Sigmoid colon (tissue), 7 donors: Measurements from ENCODE around the gene GRAMD4. TPM values are rescaled to one million over a fixed set of nuclear protein-coding genes. Genes with fewer than 3 reads are reported as not detected.

Experiments
- DNase-seq: peaks from one replicate; pipeline ENCODE4 v3.0.0-alpha.2; 2019
- H3K27ac ChIP-seq, 4 donors: fragments of 200-600 bp; sonication (generic); one replicate each; pipeline ENCODE4 v1.5.1; 2016 to 2019; ENCODE audit warnings: mild to moderate bottlenecking in 1 of 4
- H3K27me3 ChIP-seq, 3 donors: fragments of 200-600 bp; sonication (generic); one replicate each; pipeline ENCODE4 v1.5.1; 2019; ENCODE audit warnings: mild to moderate bottlenecking in 1 of 3
- H3K36me3 ChIP-seq, 4 donors: fragments of 200-600 bp; sonication (generic); one replicate each; pipeline ENCODE4 v1.5.1; 2016 to 2019
- H3K4me1 ChIP-seq, 4 donors: fragments of 200-600 bp; sonication (generic); one replicate each; pipeline ENCODE4 v1.5.1; 2017 to 2019
- H3K4me3 ChIP-seq, 4 donors: fragments of 200-600 bp; sonication (generic); one replicate each; pipeline ENCODE4 v1.5.1; 2017 to 2019; ENCODE audit warnings: mild to moderate bottlenecking in 2 of 4, moderate library complexity in 1 of 4
- H3K9me3 ChIP-seq, 4 donors: fragments of 200-600 bp in 3 of 4; sonication (generic) in 3 of 4; one replicate each; pipeline versions ENCODE4 v1.5.1 to v1.6.1; 2013 to 2019
- EP300 ChIP-seq, 4 donors: sonication (generic); formaldehyde crosslinking; IDR thresholded peaks; one replicate each; pipeline ENCODE4 v1.6.1; 2017; ENCODE audit warnings: antibody characterized with exemption in 4 of 4
- POLR2A ChIP-seq, 2 donors: fragments of 450-650 bp; IDR thresholded peaks; one replicate each; pipeline ENCODE4 v1.6.1; 2016; ENCODE audit warnings: antibody characterized with exemption in 2 of 2, mild to moderate bottlenecking in 2 of 2, moderate library complexity in 2 of 2
- POLR2AphosphoS5 ChIP-seq, 4 donors: sonication (generic); formaldehyde crosslinking; IDR thresholded peaks; one replicate each; pipeline ENCODE4 v1.6.1; 2017; ENCODE audit warnings: antibody characterized with exemption in 4 of 4
- whole genome bisulfite sequencing, 2 donors: extraction: QIAGEN DNeasy Blood & Tissue Kit; methylation state at CpG; one replicate each; pipeline ENCODE4 v1.1.7; 2013; 5-methylcytosine and 5-hydroxymethylcytosine counted together
- intact Hi-C: fragments of 100-400 bp; cut with DNase I; formaldehyde crosslinking; loops from one replicate; pipeline ENCODE4 v1.15.1; 2023
- polyA plus RNA-seq, 3 donors: library from polyadenylated mRNA; stranded (reverse); fragments of 200-250 nt; gene quantifications; one replicate each; pipeline ENCODE4 v1.2.3, GENCODE V29; 2013
- total RNA-seq, 4 donors: library from RNA; depleted of rRNA; stranded (reverse); fragments of >200 nt; gene quantifications; one replicate each; pipeline ENCODE4 v1.1.0, GENCODE V29; 2016
- TF ChIP-seq, protein P1 (sequence below), 4 experiments: fragments of 450-650 bp in 3 of 4; fragments of 200-600 bp in 1 of 4; IDR thresholded peaks; one replicate each; pipeline ENCODE4 v1.5.1; 2016 to 2019; ENCODE audit warnings: antibody characterized with exemption in 4 of 4, mild to moderate bottlenecking in 3 of 4, moderate library complexity in 2 of 4
- donor health status: healthy with polysubstance abuse.
- donor health status: Bipolar disorder and iron deficiency.
- donor health status: healthy.

Gene GRAMD4
- total and polyA plus RNA-seq, 7 donors, result 11.6 to 57.2 (median 23.5) TPM

DNA sequence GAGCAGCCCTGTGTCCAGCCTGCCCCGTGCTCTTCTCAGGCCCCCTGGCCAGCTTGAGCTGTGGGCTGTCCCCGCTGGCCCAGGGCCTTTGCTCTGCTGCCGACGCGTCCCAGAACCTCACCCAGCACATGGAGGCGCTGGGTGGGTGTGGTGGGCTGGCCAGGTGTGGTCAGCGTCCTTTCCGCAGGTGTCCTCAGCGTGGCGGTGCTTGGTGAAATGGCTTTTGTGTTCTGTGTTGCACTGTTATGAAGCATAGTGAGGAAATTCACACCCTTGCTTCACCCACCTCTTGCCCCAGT lies 37.4 kb downstream of the GRAMD4 start:
- Histone ChIP-seq H3K27ac (no peak overlapping the region), H3K9me3 (no peaks in the 10 kb centered on the region), H3K4me3 (no peak overlapping the region), H3K27me3 (no peaks in the 10 kb centered on the region), H3K4me1 (peaks cover 0 to 5% (median 2%) of the 10 kb centered on the region in 4 donors), H3K36me3 (peaks cover 0 to 8% (median 0%) of the 10 kb centered on the region in 4 donors)
- intact Hi-C loops, result no loop called here
- TF ChIP-seq, protein P1, sequence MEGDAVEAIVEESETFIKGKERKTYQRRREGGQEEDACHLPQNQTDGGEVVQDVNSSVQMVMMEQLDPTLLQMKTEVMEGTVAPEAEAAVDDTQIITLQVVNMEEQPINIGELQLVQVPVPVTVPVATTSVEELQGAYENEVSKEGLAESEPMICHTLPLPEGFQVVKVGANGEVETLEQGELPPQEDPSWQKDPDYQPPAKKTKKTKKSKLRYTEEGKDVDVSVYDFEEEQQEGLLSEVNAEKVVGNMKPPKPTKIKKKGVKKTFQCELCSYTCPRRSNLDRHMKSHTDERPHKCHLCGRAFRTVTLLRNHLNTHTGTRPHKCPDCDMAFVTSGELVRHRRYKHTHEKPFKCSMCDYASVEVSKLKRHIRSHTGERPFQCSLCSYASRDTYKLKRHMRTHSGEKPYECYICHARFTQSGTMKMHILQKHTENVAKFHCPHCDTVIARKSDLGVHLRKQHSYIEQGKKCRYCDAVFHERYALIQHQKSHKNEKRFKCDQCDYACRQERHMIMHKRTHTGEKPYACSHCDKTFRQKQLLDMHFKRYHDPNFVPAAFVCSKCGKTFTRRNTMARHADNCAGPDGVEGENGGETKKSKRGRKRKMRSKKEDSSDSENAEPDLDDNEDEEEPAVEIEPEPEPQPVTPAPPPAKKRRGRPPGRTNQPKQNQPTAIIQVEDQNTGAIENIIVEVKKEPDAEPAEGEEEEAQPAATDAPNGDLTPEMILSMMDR (IDR thresholded peaks at IDR 0.05), result no peak
- TF ChIP-seq POLR2AphosphoS5 (IDR thresholded peaks at IDR 0.05) (no peak), POLR2A (IDR thresholded peaks at IDR 0.05) (no peak), EP300 (IDR thresholded peaks at IDR 0.05) (no peak)
- DNase-seq, result no peak
- WGBS, 2 donors, result 93 to 96% methylated on average over 10 of the region's 10 CpGs

DNA sequence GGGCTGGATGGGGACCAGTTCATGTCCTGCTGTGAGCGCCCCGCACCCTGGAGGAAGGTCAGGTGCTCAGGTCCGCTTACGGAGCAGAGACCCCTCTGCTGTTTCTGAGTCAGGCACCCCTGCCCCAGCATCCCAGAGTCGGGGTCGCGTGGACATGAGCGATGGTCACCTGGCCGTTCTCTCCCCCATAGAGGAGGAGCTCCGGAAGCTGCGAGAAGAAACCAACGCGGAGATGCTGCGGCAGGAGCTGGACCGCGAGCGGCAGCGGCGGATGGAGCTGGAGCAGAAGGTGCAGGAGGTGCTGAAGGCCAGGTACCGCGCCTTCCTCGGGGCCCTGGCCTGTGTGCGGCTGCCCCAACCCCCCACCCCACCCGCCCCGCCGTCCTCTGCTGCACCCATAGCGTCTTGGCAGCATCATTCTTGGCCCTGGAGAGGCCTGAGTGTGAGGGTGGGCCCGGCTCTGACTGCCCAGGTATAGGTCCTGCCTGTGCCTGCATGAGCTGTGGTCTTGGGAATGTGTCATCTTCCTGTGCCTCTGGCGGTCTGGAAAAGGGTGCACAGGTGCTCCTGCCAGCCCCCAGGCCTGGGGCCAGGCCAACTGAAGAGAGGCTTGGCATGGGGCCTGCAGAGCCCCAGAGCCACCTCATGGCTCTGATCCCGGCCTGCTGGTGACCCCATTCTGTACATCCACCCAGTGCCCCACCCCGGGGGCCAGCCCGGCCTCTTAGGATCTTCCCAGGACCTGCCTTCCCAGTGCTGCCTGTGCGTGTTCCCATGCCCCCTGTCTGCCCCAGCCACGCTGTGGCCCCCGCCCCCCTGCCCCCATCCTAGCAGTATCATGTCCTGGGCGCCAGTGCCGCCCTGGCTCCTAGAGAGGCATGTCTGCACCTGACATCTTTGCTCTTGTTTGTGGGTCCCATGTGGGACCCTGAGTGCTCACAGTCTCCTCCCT lies 38.1 kb downstream of the GRAMD4 start:
- peaks cover 0 to 2% (median 0%) of the 10 kb centered on the region in 4 donors for H3K4me1 ChIP-seq
- H3K36me3 ChIP-seq, result peaks cover 0 to 13% (median 0%) of the 10 kb centered on the region in 4 donors
- H3K27ac ChIP-seq, result no peak overlapping the region
- H3K9me3 ChIP-seq, result no peaks in the 10 kb centered on the region
- TF ChIP-seq POLR2AphosphoS5 (IDR thresholded peaks at IDR 0.05) (no peak), POLR2A (IDR thresholded peaks at IDR 0.05) (no peak), EP300 (IDR thresholded peaks at IDR 0.05) (no peak)
- TF ChIP-seq, protein P1 (IDR thresholded peaks at IDR 0.05), result no peak
- intact Hi-C loops, result no loop called here
- no peak for DNase-seq
- WGBS, 2 donors, result 93 to 95% methylated on average over 37 of the region's 37 CpGs
- no peak overlapping the region for H3K4me3 ChIP-seq
- no peaks in the 10 kb centered on the region for H3K27me3 ChIP-seq

DNA sequence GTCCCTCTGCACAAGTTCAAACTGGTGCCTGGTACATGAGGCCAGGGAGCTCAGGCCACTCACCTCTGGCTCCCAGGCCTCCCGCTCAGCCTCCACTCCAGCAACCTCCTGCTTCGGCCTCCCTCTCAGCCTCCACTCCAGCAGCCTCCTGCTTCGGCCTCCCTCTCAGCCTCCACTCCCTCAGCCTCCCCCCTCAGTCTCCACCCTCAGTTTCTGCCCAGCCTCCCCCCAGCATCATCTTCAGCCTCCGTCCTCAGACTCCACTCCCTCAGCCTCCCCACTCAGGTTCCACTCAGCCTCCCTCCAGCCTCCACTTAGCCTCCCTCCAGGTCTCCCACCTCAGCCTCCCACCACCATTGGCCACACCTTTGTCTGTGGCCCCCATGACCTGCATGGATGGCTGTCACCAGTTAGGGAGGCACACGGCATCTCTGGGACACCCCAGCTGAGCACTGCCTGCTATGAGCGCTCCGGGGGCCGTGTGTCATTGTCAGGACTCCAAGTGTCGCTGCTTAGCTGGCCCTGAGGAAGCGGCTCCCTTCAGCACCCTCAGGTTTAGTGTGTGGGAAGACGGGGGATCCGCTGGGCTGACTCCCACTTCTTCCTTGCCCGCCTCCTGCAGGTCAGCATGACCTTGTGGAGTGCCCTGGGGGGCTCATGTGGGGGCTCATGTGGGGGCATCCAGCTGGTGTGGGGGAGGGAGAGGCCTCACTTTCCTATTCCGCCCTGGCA lies 39.0 kb downstream of the GRAMD4 start:
- 96% methylated on average over 14 of the region's 14 CpGs for WGBS, 2 donors
- intact Hi-C loops, result no loop called here
- H3K36me3 ChIP-seq, result peaks cover 0 to 23% (median 0%) of the 10 kb centered on the region in 4 donors
- no peak for DNase-seq
- no peaks in the 10 kb centered on the region for H3K27me3 ChIP-seq
- no peak overlapping the region for H3K4me3 ChIP-seq
- no peaks in the 10 kb centered on the region for H3K9me3 ChIP-seq
- TF ChIP-seq, protein P1 (IDR thresholded peaks at IDR 0.05), result no peak
- TF ChIP-seq POLR2A (IDR thresholded peaks at IDR 0.05) (no peak), POLR2AphosphoS5 (IDR thresholded peaks at IDR 0.05) (no peak), EP300 (IDR thresholded peaks at IDR 0.05) (no peak)
- no peak overlapping the region for H3K27ac ChIP-seq
- no peaks in the 10 kb centered on the region for H3K4me1 ChIP-seq

DNA sequence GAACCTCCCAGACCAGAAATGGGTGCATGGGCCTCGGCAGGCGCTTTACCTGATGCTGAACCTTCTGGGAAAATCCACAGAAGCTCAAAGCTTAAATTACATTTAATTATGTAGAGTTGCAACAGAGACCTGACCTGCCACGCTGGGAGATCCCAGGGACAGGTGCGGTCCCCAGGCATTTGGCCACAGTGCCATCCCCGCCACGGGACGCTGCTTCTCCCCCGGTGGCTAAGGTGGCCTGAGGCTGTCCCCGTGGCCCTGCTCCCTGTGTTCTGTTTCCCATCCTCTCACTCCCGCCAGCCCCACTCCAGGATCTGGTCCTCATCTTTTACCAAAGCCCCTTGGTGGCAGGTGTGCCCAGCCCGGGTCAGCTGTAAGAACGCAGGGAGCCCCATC lies 39.6 kb downstream of the GRAMD4 start:
- no peak for DNase-seq
- Histone ChIP-seq H3K27me3 (no peaks in the 10 kb centered on the region), H3K4me1 (no peaks in the 10 kb centered on the region), H3K9me3 (no peaks in the 10 kb centered on the region), H3K36me3 (peaks cover 0 to 28% (median 0%) of the 10 kb centered on the region in 4 donors), H3K27ac (no peak overlapping the region), H3K4me3 (no peak overlapping the region)
- WGBS, 2 donors, result 83 to 93% methylated on average over 12 of the region's 12 CpGs
- intact Hi-C loops, result no loop called here
- TF ChIP-seq POLR2AphosphoS5 (IDR thresholded peaks at IDR 0.05) (no peak), POLR2A (IDR thresholded peaks at IDR 0.05) (no peak), EP300 (IDR thresholded peaks at IDR 0.05) (no peak)
- TF ChIP-seq, protein P1 (IDR thresholded peaks at IDR 0.05), result no peak
